IMR-90 (cell line): Measurements from ENCODE around the gene SLC15A1. TPM values are rescaled to one million over a fixed set of nuclear protein-coding genes. Genes with fewer than 3 reads are reported as not detected.

Experiments
- ATAC-seq: fragments of 200-7000 bp; cut with Tn5 transposase; 2 replicates; pipeline ENCODE4 v1.9.1; 2020; ENCODE audit warnings: low read depth, mild to moderate bottlenecking, moderate library complexity
- BruUV-seq: library from RNA; stranded (reverse); fragments of 400-500 nt; replicated peaks from 2 replicates; lab custom pipeline; 2021; lab: Mats Ljungman, UMichigan
- CTCF ChIA-PET: fragments of 300-600 bp; formaldehyde crosslinking; extraction: SDS; loops from one replicate; lab custom pipeline; 2021; ENCODE audit warnings: antibody characterized with exemption; lab: Yijun Ruan, JAX
- POLR2A ChIA-PET: fragments of 300-600 bp; sonication (Branson Sonifier 250); formaldehyde crosslinking; loops from one replicate; lab custom pipeline; 2022; ENCODE audit warnings: antibody characterized with exemption; ENCODE audit not compliant: unreplicated experiment; lab: Charles Lee
- DNase-seq: peaks from one replicate; pipeline ENCODE4 v3.0.0; 2013
- H2AFZ ChIP-seq: replicated peaks from 2 replicates; pipeline ENCODE3; 2013; ENCODE audit warnings: low read length, mild to moderate bottlenecking; ENCODE audit not compliant: poor library complexity
- H2AK5ac ChIP-seq: 2 replicates; pipeline ENCODE4 v1.6.1; 2013; ENCODE audit warnings: low read depth, low read length, inconsistent platforms
- H2AK9ac ChIP-seq: replicated peaks from 2 replicates; pipeline ENCODE3; 2013; ENCODE audit warnings: mild to moderate bottlenecking, low read depth, low read length, moderate library complexity; ENCODE audit not compliant: poor library complexity
- H2BK120ac ChIP-seq: 2 replicates; pipeline ENCODE4 v1.6.1; 2013; ENCODE audit warnings: low read depth, low read length, inconsistent platforms
- H2BK15ac ChIP-seq: 3 replicates; pipeline ENCODE4 v1.6.1; 2013; ENCODE audit warnings: low read depth, low read length, inconsistent platforms
- H2BK20ac ChIP-seq: 2 replicates; pipeline ENCODE4 v1.6.1; 2013; ENCODE audit warnings: low read depth, mild to moderate bottlenecking, inconsistent platforms, low read length, moderate library complexity
- H2BK5ac ChIP-seq: 2 replicates; pipeline ENCODE4 v1.6.1; 2013; ENCODE audit warnings: mild to moderate bottlenecking, low read depth, low read length, inconsistent platforms; ENCODE audit not compliant: poor library complexity, severe bottlenecking
- H3K14ac ChIP-seq: replicated peaks from 2 replicates; pipeline ENCODE4 v1.6.1; 2013; ENCODE audit warnings: low read depth, low read length, inconsistent platforms
- H3K18ac ChIP-seq: 2 replicates; pipeline ENCODE4 v1.6.1; 2013; ENCODE audit warnings: low read depth, low read length, control low read depth
- H3K23ac ChIP-seq: 2 replicates; pipeline ENCODE4 v1.6.1; 2013; ENCODE audit warnings: low read depth, low read length, inconsistent platforms
- H3K27ac ChIP-seq: 2 replicates; pipeline ENCODE4 v1.5.1; 2013; ENCODE audit warnings: mild to moderate bottlenecking, control low read depth, low read length; ENCODE audit not compliant: insufficient read depth
- H3K27me3 ChIP-seq: 2 replicates; pipeline ENCODE4 v1.6.1; 2013; ENCODE audit warnings: low read length; ENCODE audit not compliant: control insufficient read depth, insufficient read depth
- H3K36me3 ChIP-seq: 2 replicates; pipeline ENCODE4 v1.6.1; 2013; ENCODE audit warnings: low read length, mixed read lengths; ENCODE audit not compliant: control insufficient read depth, insufficient read depth
- H3K4ac ChIP-seq: 2 replicates; pipeline ENCODE4 v1.6.1; 2013; ENCODE audit warnings: low read depth, low read length, inconsistent platforms
- H3K4me1 ChIP-seq: 2 replicates; pipeline ENCODE4 v1.6.1; 2013; ENCODE audit warnings: low read length, mixed read lengths; ENCODE audit not compliant: control insufficient read depth, insufficient read depth
- H3K4me2 ChIP-seq: 2 replicates; pipeline ENCODE4 v1.6.1; 2013; ENCODE audit warnings: low read depth, mild to moderate bottlenecking, control low read depth, low read length, moderate library complexity
- H3K4me3 ChIP-seq: 2 replicates; pipeline ENCODE4 v1.5.1; 2013; ENCODE audit warnings: low read depth, mild to moderate bottlenecking, control low read depth, low read length, moderate library complexity; ENCODE audit not compliant: insufficient read depth
- H3K56ac ChIP-seq: 2 replicates; pipeline ENCODE4 v1.6.1; 2013; ENCODE audit warnings: low read length, inconsistent platforms; ENCODE audit not compliant: insufficient read depth; ENCODE audit errors: extremely low read depth
- H3K79me1 ChIP-seq, 2 experiments: 2 replicates each; pipeline ENCODE4 v1.6.1; 2013; ENCODE audit warnings: low read length in 2 of 2, inconsistent platforms in 1 of 2, low read depth in 1 of 2
- H3K9ac ChIP-seq: 2 replicates; pipeline ENCODE4 v1.6.1; 2013; ENCODE audit warnings: low read depth, low read length, control low read depth
- H3K9me1 ChIP-seq: 2 replicates; pipeline ENCODE4 v1.6.1; 2013; ENCODE audit warnings: low read length, inconsistent platforms; ENCODE audit not compliant: insufficient read depth
- H3K9me3 ChIP-seq: 2 replicates; pipeline ENCODE4 v1.6.1; 2013; ENCODE audit warnings: low read length; ENCODE audit not compliant: control insufficient read depth, insufficient read depth
- H4K20me1 ChIP-seq: 2 replicates; pipeline ENCODE4 v1.6.1; 2013; ENCODE audit warnings: low read length, inconsistent platforms; ENCODE audit not compliant: insufficient read depth
- H4K5ac ChIP-seq: 2 replicates; pipeline ENCODE4 v1.6.1; 2013; ENCODE audit warnings: mild to moderate bottlenecking, low read depth, low read length, control low read depth
- H4K8ac ChIP-seq, 2 experiments: 2 replicates each; pipeline ENCODE4 v1.6.1; 2013; ENCODE audit warnings: low read depth in 2 of 2, low read length in 2 of 2, control low read depth in 1 of 2, inconsistent platforms in 1 of 2
- H4K91ac ChIP-seq: 2 replicates; pipeline ENCODE4 v1.6.1; 2013; ENCODE audit warnings: low read depth, low read length, inconsistent platforms; ENCODE audit not compliant: insufficient read depth
- BHLHE40 ChIP-seq: fragments of 150-350 bp; IDR thresholded peaks from 2 replicates; pipeline ENCODE4 v1.6.1; 2016; ENCODE audit warnings: mild to moderate bottlenecking, low read depth, low read length
- CEBPB ChIP-seq: IDR thresholded peaks from 2 replicates; pipeline ENCODE4 v1.6.1; 2012; ENCODE audit warnings: low read depth, low read length, improper control_type of control experiment
- CHD1 ChIP-seq: IDR thresholded peaks from 2 replicates; pipeline ENCODE4 v1.6.1; 2012; ENCODE audit warnings: low read depth, low read length, improper control_type of control experiment
- CTCF ChIP-seq: conservative IDR thresholded peaks from 2 replicates; pipeline ENCODE4 v1.5.1; 2012; ENCODE audit warnings: mild to moderate bottlenecking, low read depth, low read length, improper control_type of control experiment
- ELK1 ChIP-seq: fragments of 150-350 bp; IDR thresholded peaks from 2 replicates; pipeline ENCODE4 v1.6.1; 2016; ENCODE audit warnings: low read depth, mild to moderate bottlenecking, low read length, moderate library complexity, borderline replicate concordance
- FOS ChIP-seq: fragments of 150-350 bp; IDR thresholded peaks from 2 replicates; pipeline ENCODE4 v1.6.1; 2016; ENCODE audit warnings: low read depth, low read length
- MAFK ChIP-seq: IDR thresholded peaks from 2 replicates; pipeline ENCODE4 v1.6.1; 2012; ENCODE audit warnings: low read depth, low read length, improper control_type of control experiment
- MAZ ChIP-seq: IDR thresholded peaks from 2 replicates; pipeline ENCODE4 v1.6.1; 2012; ENCODE audit warnings: low read depth, mild to moderate bottlenecking, low read length, improper control_type of control experiment, moderate library complexity, borderline replicate concordance
- MXI1 ChIP-seq: IDR thresholded peaks from 2 replicates; pipeline ENCODE4 v1.6.1; 2012; ENCODE audit warnings: low read depth, mild to moderate bottlenecking, low read length, moderate library complexity, borderline replicate concordance
- NFE2L2 ChIP-seq: fragments of 150-350 bp; IDR thresholded peaks from 2 replicates; pipeline ENCODE4 v1.6.1; 2016; ENCODE audit warnings: low read depth, mild to moderate bottlenecking, low read length
- POLR2A ChIP-seq: IDR thresholded peaks from 2 replicates; pipeline ENCODE4 v1.6.1; 2012; ENCODE audit warnings: mild to moderate bottlenecking, low read depth, low read length
- RAD21 ChIP-seq: IDR thresholded peaks from 2 replicates; pipeline ENCODE4 v1.6.1; 2012; ENCODE audit warnings: low read length, improper control_type of control experiment
- RCOR1 ChIP-seq: IDR thresholded peaks from 2 replicates; pipeline ENCODE4 v1.6.1; 2012; ENCODE audit warnings: mild to moderate bottlenecking, low read length, improper control_type of control experiment; ENCODE audit not compliant: insufficient replicate concordance
- RFX5 ChIP-seq: IDR thresholded peaks from 2 replicates; pipeline ENCODE4 v1.8.0; 2012; ENCODE audit warnings: low read depth, mild to moderate bottlenecking, low read length, moderate library complexity
- SMC3 ChIP-seq: fragments of 150-350 bp; IDR thresholded peaks from 2 replicates; pipeline ENCODE4 v1.6.1; 2016; ENCODE audit warnings: low read depth, mild to moderate bottlenecking, antibody characterized with exemption, low read length, moderate library complexity
- USF2 ChIP-seq: fragments of 150-350 bp; IDR thresholded peaks from 2 replicates; pipeline ENCODE4 v1.6.1; 2017; ENCODE audit warnings: mild to moderate bottlenecking, antibody characterized with exemption, low read length, low read depth
- WGBS, 2 experiments: methylation state at CpG; one replicate each; pipeline versions ENCODE4 v1.1.5 to v1.1.7; 2013; ENCODE audit warnings: missing lambda C conversion rate in 2 of 2; ENCODE audit not compliant: insufficient read length in 1 of 2; ENCODE audit errors: extremely low coverage in 2 of 2; 5-methylcytosine and 5-hydroxymethylcytosine counted together
- dilution Hi-C: fragments of 300-500 bp; cut with HindIII; formaldehyde crosslinking; loops from one replicate; pipeline ENCODE4 v1.14.3; 2018; ENCODE audit warnings: low sequenced_read_pairs; ENCODE audit not compliant: unreplicated experiment
- in situ Hi-C: fragments of 300-500 bp; cut with MboI; formaldehyde crosslinking; loops from 3 replicates; pipeline ENCODE4 v1.14.3; 2019; ENCODE audit warnings: low sequenced_read_pairs, inconsistent platforms, mixed read lengths
- intact Hi-C: fragments of 100-400 bp; cut with micrococcal nuclease; formaldehyde crosslinking; loops from 2 replicates; pipeline ENCODE4 v1.10.0; 2022
- polyA plus RNA-seq, 3 experiments: library from polyadenylated mRNA; depleted of rRNA; stranded (reverse); fragments of >200 nt; gene quantifications; 2 replicates each; pipeline ENCODE4 v1.2.3, GENCODE V29; 2012; ENCODE audit warnings: low replicate concordance in 1 of 3
- total RNA-seq: library from RNA; depleted of rRNA; stranded (reverse); fragments of >200 nt; gene quantifications from 2 replicates; pipeline ENCODE4 v1.2.3, GENCODE V29; 2012

SLC15A1 gene
- total and polyA plus RNA-seq, 2 of the 4 experiments (the other 2 are of a cell fraction): not detected

- Histone ChIP-seq H3K23ac (no peak overlapping the region), H2AK5ac (no peak overlapping the region), H3K56ac (no peak overlapping the region), H4K8ac (no peak overlapping the region), H2BK15ac (no peak overlapping the region), H3K4me1 (no peaks in the 10 kb centered on the region), H2BK20ac (no peak overlapping the region), H3K27me3 (peaks cover 19% of the 10 kb centered on the region), H3K4me2 (no peak overlapping the region; the same call in 1 of the 2 replicates), H3K14ac (no peak overlapping the region), H4K20me1 (no peaks in the 10 kb centered on the region), H3K79me1 (no peaks in the 10 kb centered on the region), H2AK9ac (no peak overlapping the region), H4K91ac (no peak overlapping the region), H3K9ac (no peak overlapping the region), H3K9me1 (no peaks in the 10 kb centered on the region), H2BK5ac (no peak overlapping the region), H2BK120ac (no peak overlapping the region), H3K18ac (no peak overlapping the region), H3K4me3 (no peak overlapping the region), H3K27ac (no peak overlapping the region), H4K5ac (no peak overlapping the region), H3K4ac (no peak overlapping the region), H3K36me3 (no peaks in the 10 kb centered on the region), H3K9me3 (peaks cover 14% of the 10 kb centered on the region), H2AFZ (peak overlapping the region; percentile 21)
- in situ Hi-C loops (no loop called here), intact Hi-C loops (no loop called here), dilution Hi-C loops (no loop called here)
- CTCF ChIA-PET: no interaction called here
- ATAC-seq: no peak
- WGBS, 2 experiments: 33% methylated on average over 9 of the region's 11 CpGs; no CpG with 5 or more reads in 1 of the 2 experiments
- TF ChIP-seq ELK1: no peak
- no peak for TF ChIP-seq CTCF
- TF ChIP-seq RAD21: no peak
- no peak for TF ChIP-seq SMC3
- no peak for TF ChIP-seq CHD1
- TF ChIP-seq POLR2A: no peak
- TF ChIP-seq MAZ: no peak
- no peak for TF ChIP-seq NFE2L2
- TF ChIP-seq RCOR1: no peak
- TF ChIP-seq FOS: no peak
- no peak for TF ChIP-seq BHLHE40
- no peak for TF ChIP-seq MXI1
- TF ChIP-seq CEBPB: no peak
- TF ChIP-seq MAFK: no peak
- TF ChIP-seq USF2: no peak
- no peak for TF ChIP-seq RFX5
- POLR2A ChIA-PET: no interaction called here
- BruUV-seq: no TSS peak
- peak; percentile 5 for DNase-seq
These were observed 14.2 kb upstream of the SLC15A1 start for GRCh38 chr13:98766697-98767096.
